ENCODE measurements around the gene ACTR1B.

Gene ACTR1B

GRCh38 chr2:97661927-97662326, 1.9 kb downstream of the ACTR1B start:
- Histone ChIP-seq H3K27ac (ENCODE audit: low read depth, low read length) (no peak overlapping the region), H3K27me3 (ENCODE audit: low read length) (no peaks in the 10 kb centered on the region), H3K4me3 (ENCODE audit: insufficient read depth, low read length, poor library complexity, severe bottlenecking) (peak overlapping the region; percentile 69), H3K4me2 (ENCODE audit: low read depth, low read length, poor library complexity, severe bottlenecking) (peak overlapping the region; percentile 79), H2AFZ (ENCODE audit: low read depth, low read length, severe bottlenecking) (no peak overlapping the region), H4K20me1 (ENCODE audit: low read depth, low read length) (no peaks in the 10 kb centered on the region), H3F3A (ENCODE audit: insufficient read depth) (no peaks in the 10 kb centered on the region), H3K79me2 (ENCODE audit: insufficient read depth, low read length) (peaks cover 29% of the 10 kb centered on the region), H3K9ac (ENCODE audit: low read length) (peak overlapping the region; percentile 76), H3K9me3 (ENCODE audit: insufficient read depth, low read length) (no peaks in the 10 kb centered on the region), H3K9me2 (replicated peaks; ENCODE audit: insufficient read depth, low read length) (no peaks in the 10 kb centered on the region), H3K36me3 (ENCODE audit: low read length) (no peaks in the 10 kb centered on the region)
- TF ChIP-seq CTCF (IDR thresholded peaks at IDR 0.05; ENCODE audit: insufficient read depth, low read length, poor library complexity, severe bottlenecking) (no peak), EZH2phosphoT487 (conservative IDR thresholded peaks at IDR 0.05; ENCODE audit: low read length) (no peak)

- Histone ChIP-seq H3F3A (ENCODE audit: insufficient read depth) (no peaks in the 10 kb centered on the region), H3K9me3 (ENCODE audit: insufficient read depth, low read length) (no peaks in the 10 kb centered on the region), H3K27ac (ENCODE audit: low read depth, low read length) (no peak overlapping the region), H4K20me1 (ENCODE audit: low read depth, low read length) (no peaks in the 10 kb centered on the region), H3K79me2 (ENCODE audit: insufficient read depth, low read length) (peaks cover 29% of the 10 kb centered on the region), H3K27me3 (ENCODE audit: low read length) (no peaks in the 10 kb centered on the region), H3K4me3 (ENCODE audit: insufficient read depth, low read length, poor library complexity, severe bottlenecking) (no peak overlapping the region), H3K9ac (ENCODE audit: low read length) (no peak overlapping the region), H3K4me2 (ENCODE audit: low read depth, low read length, poor library complexity, severe bottlenecking) (no peak overlapping the region), H2AFZ (ENCODE audit: low read depth, low read length, severe bottlenecking) (no peak overlapping the region), H3K36me3 (ENCODE audit: low read length) (0 out of 2 replicates have a peak, but pooled peaks cover 2% of the 10 kb centered on the region), H3K9me2 (replicated peaks; ENCODE audit: insufficient read depth, low read length) (no peaks in the 10 kb centered on the region)
- TF ChIP-seq EZH2phosphoT487 (conservative IDR thresholded peaks at IDR 0.05; ENCODE audit: low read length) (no peak), CTCF (IDR thresholded peaks at IDR 0.05; ENCODE audit: insufficient read depth, low read length, poor library complexity, severe bottlenecking) (no peak)
Observed at GRCh38 chr2:97660775-97661389, 3.0 kb downstream of the ACTR1B start.

- no peaks in the 10 kb centered on the region for H3F3A ChIP-seq (ENCODE audit: insufficient read depth)
- no peaks in the 10 kb centered on the region for H3K27me3 ChIP-seq (ENCODE audit: low read length)
- H3K36me3 ChIP-seq (ENCODE audit: low read length), result 0 out of 2 replicates have a peak, but pooled peaks cover 2% of the 10 kb centered on the region
- peaks cover 29% of the 10 kb centered on the region for H3K79me2 ChIP-seq (ENCODE audit: insufficient read depth, low read length)
- no peak overlapping the region for H3K9ac ChIP-seq (ENCODE audit: low read length)
- no peaks in the 10 kb centered on the region for H4K20me1 ChIP-seq (ENCODE audit: low read depth, low read length)
- H2AFZ ChIP-seq (ENCODE audit: low read depth, low read length, severe bottlenecking), result no peak overlapping the region
- no peaks in the 10 kb centered on the region for H3K9me3 ChIP-seq (ENCODE audit: insufficient read depth, low read length)
- H3K4me2 ChIP-seq (ENCODE audit: low read depth, low read length, poor library complexity, severe bottlenecking), result no peak overlapping the region
- no peak overlapping the region for H3K4me3 ChIP-seq (ENCODE audit: insufficient read depth, low read length, poor library complexity, severe bottlenecking)
- no peaks in the 10 kb centered on the region for H3K9me2 ChIP-seq (replicated peaks; ENCODE audit: insufficient read depth, low read length)
- TF ChIP-seq CTCF (IDR thresholded peaks at IDR 0.05; ENCODE audit: insufficient read depth, low read length, poor library complexity, severe bottlenecking) (no peak), EZH2phosphoT487 (conservative IDR thresholded peaks at IDR 0.05; ENCODE audit: low read length) (no peak)
- H3K27ac ChIP-seq (ENCODE audit: low read depth, low read length), result no peak overlapping the region
Observed at GRCh38 chr2:97660044-97660774, 3.6 kb downstream of the ACTR1B start.

Data from SU-DHL-6 (cell line).